COLO668 (cell line): ENCODE results near the gene TGIF1.

Source experiments
- DNase-seq: peaks from one replicate; lab custom pipeline; 2025; ENCODE audit not compliant: unreplicated experiment; lab: John Stamatoyannopoulos, UW

TGIF1 gene

DNA sequence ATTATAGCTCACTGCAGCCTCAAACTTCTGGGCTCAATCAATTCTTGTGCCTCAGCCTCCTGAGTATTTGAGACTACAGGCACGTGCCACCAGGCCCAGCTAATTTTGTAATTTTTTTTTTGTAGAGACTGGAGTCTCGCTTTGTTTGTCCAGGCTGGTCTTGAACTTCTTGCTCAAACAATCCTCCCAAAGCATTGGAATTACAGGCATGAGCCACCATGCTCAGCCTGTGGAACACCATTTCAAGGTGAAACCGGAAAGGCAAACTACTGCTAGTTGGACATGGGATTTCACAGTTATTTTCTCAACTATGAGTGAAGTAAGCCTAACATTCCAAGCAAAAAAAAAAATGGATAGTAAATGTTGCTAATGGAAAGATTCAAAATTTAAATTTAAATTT lies 20.9 kb upstream of the TGIF1 start:
- no peak for DNase-seq

DNA sequence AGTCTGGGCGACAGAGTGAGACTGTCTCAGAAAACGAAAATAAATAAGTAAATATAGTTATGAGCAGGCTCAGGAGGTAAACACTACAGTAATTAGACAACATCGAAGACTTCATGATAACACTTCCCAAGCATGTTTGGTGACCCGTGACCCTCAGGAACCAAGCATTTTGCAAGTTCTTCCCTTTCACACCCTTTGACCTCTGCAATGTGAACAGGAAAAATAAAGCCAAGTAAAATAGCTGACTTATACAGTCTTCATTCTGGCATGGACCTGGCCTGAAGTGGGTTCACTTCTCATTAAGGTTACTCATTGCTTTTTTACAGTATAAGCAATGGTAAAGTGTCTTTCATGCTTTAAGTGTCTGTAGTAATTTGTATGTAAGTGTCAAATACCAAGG lies 15.3 kb upstream of the TGIF1 start:
- no peak for DNase-seq

DNA sequence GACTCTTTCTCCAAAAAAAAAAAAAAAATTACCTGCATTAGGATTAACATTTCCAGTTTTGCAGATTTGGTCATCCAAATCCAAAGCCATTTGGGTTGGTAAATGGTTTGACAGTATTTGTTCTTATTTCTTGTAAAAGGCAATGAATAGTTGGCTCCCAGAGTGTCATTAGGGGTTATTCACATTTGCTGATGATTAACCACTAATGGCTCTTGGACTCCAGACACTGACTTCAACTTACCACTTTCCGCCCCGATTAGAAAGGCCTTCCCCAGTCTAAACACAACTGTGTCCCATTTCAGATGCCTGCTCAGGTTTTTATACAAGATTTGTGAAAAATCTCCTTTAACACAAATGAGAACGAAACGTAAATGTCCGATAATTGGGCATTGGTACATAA lies 9.6 kb upstream of the TGIF1 start:
- no peak for DNase-seq

DNA sequence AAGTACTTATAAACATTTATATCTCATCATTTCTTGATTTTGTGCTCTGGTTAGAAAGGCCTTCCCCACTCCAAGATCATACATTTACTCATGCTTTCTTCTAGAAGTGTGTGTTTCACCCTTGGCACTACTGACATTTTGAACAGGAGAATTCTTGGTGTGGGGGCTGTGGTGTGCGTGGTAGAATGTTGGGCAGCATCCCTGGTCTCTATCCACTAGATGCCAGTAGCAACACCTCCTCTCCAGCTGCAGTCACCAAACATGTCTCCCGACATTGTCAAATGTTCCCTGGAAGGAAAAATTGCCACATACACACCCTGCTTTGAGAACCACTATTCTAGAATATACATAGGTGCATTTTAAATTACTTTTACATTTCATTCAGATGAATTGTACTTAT lies 8.7 kb upstream of the TGIF1 start:
- DNase-seq: no peak

DNA sequence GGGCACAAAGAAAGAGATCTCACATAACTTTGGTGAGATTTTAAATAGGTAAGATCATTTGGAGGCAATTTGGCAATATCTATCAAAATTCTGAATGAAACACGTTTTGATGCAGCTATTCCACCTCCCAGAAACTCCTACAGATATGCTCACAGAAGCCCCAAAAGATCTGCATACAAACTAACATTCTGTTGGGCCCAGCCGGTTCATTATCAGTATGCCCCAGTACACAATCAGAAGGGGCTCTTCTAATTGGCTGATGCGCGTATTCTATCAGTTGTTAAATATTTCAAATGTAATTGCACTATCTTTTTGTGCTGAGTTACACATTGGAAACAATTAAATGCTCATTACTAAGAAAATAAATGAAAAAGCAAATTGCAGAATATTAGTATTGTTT lies 7.1 kb upstream of the TGIF1 start:
- no peak for DNase-seq

DNA sequence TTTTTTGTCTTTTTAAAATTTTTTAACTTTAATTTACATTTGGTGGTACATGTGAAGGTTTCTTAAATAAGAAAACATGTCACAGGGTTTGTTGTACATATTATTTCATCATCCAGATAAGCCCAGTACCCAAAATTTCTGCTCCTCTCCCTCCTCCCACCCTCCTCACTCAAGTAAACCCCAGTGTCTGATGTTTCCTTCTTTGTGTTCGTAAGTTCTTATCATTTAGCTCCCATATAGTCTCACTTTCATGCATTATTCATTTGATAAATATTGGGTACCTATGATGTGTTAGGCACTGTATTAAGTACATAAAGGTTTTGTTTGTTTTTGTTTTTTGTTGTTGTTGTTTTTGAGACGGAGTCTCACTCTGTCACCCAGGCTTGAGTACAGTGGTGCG lies 5.7 kb upstream of the TGIF1 start:
- DNase-seq: no peak

DNA sequence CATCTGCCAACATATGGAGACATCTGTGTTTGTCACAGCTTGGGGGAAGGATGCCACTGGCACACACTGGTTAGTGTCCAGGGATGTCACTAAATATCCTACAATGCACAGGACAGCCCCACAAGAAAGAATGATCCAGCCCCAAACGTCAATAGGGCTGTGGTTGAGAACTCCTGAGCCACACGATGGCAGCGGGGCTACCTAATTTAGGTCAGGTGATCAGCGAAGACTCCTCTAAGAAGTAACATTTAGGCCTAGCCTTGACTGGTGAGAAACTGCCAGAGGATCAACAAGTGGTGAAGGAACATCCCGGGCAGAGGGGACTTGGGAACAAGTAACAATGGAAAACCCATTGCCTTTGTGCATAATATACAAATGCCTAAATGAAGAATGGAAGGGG lies 5.0 kb upstream of the TGIF1 start:
- DNase-seq: no peak

DNA sequence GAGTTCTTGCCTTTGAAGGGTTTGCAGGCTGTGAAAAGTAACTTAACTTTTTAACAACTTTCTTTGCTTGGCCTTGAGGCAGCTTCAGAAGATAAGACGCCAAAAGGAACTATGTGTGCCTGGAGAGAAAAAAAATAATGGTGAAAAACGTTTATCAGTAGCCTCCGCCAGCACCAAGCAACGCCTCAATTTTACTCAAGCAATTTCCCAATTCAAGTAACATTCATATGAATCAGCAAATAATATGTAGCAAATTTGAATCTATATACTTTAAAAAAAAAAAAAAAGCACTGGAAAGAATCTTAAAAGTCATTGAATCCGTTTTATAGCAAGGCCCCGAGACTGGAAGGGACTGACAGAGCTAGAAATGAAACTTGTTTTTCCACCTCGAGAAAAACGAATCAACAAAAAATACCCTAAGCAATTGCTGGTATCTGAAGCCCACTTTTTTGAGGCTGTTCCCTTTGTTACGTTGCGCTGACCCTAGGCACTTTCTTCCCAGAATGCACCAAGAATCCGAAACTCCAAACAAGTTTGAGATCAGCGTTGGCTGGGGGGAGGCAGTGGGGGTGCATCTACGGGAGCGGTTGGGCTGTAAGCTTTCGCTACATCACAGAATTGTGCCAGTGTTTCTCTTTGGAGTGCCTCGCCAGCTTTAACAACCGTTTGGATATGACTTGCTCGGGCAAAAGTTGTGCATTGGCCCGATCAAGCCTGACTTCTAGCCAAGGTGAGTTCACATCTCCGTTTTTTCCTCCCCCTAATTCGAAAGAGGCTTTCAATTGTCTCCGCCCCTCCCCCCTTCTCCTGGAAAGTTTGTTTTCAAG lies 2.7 kb upstream of the TGIF1 start:
- peak; percentile 59 for DNase-seq

DNA sequence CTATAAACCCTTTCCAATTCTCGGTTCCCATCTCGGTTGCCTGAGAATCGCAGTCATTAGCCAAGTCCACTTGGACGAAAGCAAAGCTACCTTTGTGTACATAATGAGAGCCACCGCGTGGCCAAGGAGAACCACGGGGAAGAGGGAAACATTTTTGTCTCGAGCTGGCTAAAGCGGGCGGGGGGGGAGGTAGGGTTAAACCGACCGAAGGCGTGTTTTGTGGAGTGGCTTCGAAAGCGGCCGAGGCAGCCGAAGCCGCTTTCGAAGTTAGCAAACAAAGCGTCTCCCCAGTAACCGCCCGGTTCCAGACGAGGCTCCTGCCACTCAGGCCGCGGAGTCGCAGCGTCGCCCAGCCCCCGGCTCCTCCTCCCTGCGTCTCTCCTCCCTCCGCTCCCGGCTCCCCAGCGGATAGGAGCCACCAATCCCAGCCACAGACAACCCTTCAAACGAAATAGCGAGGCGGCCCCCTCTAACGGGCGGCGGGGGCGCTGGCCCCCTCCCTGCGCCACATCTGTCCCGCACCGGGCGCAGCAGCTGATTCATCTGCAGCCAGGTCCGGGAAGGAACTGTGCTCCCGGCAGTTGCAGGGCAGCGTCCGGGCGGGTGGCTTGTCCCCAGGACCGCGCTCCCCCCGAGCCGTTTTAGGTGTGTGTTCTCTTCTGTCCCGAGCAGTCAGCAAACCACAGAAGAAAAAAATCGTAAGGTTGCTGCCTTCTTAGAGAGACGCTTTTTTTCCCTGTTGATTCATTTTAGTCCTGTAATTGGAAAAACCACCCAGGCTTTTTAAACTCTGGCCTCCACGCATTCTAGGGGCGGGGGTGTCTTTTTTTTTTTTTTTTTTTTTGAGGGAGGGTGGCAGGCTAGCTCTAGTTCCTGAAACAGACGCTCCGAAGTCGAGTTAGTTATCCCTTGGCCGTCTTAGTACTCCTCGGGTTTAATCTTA lies 1.8 kb upstream of the TGIF1 start:
- DNase-seq: peak; percentile 99

DNA sequence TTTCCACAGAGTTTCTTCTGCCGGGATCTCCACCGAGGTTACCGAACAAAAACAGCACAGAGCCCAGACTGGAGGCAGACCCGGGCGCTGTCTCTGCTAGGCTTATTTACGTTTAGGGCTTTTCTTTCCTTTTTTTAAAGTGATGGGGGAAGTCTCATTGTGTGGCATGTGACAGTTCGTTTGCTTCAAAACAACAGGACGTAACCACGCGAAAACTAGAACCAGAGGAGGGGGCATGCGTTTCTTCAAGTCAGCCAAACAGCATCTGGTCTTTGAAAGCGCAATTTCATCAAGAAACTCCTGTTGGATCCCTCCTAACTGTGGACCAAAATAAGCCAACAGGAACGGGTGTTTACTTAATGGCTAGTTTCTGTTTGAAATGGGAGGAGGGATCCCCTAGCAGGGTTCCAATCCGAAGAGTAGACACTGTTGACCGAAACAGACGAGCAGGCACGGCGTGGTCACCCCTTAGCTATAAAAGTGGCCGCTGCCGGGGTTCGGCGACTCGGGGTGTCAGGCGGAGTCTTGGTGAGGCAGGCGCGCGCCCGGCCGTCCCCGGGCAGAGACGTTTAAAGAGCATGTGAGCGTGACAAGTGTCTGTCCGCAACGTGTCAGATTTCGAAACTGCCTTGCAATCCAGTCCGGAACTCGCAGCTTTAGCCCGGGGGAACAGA lies 997 bp upstream of the TGIF1 start:
- DNase-seq: peak; percentile 87

DNA sequence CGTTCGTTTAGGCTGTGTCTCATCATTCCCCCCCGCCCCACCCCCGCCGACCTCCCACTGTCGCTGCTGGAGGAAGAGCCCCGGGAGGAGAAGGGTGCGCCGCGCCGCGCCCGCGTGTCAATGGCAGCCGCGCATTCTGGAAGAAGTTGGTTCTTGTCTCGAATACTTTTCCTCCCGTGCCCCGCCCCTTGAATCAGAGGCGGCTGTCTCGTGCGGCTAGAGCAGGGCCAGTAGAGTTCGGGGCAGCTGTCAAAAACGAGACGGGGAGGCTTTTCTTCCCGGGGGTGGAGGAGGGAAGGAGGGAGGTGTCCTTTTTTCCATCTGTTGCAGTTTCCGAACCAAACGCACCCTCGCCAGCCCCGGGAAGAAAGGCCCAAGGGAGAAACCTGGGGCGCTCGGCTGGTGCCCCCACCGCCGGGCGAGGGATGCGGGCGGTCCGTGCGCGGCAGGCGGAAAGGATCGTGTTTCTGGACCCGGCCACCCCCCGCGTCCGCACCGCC lies 410 bp upstream of the TGIF1 start:
- DNase-seq: no peak

DNA sequence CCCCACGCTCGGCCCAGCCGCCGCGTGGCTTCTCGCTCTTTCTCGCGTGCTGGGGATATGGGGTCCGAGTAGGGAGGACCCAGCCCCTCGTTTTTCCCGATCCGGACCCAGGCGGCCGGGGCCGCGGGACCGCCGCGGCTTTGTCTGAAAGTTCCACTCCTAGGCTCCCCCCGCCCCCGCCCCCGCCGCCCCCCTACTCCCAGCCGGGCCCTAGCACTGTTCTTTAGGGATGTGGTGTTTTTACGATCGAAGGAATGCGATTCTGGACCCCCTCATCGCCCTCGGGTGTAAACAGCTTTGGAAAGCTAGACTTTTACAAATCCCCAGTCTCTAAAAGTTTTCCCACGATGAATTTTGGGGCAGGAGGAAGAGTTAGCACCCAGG lies 819 bp downstream of the TGIF1 start:
- DNase-seq: no peak

DNA sequence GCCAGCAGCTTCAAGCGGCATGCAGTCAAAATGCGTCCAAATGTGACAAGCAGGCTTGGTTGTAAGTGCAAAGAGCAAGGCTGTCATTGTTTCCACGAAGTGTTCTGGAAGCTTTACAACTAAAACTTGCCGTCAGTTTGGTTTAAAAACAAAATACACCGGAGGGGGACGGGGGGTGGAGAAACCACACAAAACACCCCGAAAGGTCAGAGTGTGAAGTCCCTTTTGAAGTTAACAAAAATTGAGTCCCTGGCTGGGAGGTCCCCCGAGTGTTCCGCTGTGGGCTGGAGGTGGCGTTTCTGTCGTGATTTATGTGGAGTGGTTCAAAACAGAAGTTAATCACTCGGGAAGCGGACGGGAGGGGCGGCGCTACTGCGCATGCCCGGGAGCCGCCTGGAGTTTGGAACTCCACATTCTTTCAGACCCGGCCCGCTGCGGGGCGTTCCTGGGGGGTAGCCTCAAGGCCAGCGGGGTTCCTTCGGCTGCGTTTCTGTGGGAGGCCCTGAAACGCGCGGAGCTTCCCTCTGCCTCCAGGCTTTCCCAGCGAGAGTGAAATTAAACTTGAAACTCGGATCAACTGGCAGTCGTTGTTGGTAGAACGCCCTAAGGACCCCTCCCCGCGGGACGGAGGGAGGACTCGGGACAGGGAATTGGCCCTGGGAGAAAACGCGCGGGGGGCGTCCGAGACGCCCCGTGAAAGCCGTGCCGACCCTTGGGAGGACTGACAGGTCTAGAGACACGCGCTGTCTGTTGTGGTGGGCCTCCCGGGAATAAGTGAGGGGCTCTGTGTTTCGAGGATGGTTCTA lies 1.4 kb downstream of the TGIF1 start:
- DNase-seq: peak; percentile 88

DNA sequence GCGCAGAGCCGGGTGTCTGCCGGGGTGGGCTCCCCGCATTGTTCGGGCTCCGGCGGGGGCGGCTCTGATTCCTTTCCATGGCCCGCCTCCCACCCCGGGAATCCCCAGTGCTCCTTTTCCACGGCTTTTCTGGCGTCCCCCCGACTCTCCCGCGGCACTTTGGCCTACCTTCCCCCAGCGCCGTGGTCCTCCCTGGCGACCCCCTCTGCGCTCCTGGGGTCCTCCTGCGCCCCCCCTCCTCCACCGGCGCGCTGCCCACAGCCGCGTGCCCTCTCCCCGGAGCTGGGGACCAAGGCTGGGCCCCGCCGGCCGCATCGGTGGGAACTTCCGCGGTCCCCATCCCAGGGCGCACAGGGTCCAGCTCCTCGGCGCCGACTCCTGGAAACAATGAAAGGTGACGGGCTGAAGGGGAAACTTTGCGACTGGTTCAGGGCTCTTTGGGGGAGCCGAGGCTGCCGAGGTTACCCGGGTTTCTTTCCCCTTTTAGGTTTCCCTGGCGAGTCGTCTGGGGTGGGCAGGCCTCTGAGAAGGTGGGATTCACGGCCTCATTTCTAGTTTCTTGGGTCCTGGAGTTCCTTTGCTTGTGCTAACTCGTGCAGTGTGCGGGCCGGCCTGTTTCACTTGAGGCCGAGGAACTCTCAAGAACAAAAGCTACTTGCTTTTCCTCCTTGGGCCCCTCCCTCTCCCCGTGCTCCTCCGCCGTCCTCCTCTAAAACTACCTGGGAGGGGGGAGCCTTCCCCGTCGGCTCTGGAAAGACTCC lies 2.2 kb downstream of the TGIF1 start:
- DNase-seq: peak; percentile 75

DNA sequence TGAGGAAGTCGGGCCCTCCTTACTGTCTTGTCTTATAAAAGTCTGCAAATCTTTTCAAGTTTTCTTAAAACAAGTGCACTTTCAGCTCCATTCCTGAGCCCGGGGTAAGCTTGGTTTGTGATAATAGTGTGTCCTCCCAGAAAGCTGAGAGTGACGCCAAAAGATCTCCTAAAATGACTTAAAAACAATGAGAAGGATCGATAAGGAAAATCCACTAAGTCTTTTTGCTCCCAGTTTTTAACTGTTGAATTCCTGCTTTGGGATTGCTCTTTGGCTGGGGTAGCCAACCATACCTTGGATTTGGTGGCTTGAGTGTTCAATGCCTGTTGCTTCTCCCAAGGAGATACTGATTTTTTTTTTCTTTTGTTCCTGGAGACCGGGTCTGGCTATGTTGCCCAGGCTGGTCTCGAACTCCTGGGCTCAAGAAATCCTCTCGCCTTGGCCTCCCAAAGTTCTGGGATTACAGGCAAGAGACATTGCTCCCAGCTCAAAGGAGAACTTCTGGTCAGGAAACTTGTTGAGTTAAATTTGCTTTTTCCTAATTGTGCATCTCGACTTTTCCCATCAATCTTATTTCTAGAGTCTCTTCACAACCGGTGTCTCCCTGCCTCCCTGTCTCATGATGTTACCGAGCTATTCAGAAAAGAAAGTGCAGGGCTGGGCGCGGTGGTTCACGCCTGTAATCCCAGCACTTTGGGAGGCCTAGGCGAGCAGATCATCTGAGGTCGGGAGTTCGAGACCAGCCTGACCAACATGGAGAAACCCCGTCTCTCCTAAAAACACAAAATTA lies 3.0 kb downstream of the TGIF1 start:
- DNase-seq: no peak

DNA sequence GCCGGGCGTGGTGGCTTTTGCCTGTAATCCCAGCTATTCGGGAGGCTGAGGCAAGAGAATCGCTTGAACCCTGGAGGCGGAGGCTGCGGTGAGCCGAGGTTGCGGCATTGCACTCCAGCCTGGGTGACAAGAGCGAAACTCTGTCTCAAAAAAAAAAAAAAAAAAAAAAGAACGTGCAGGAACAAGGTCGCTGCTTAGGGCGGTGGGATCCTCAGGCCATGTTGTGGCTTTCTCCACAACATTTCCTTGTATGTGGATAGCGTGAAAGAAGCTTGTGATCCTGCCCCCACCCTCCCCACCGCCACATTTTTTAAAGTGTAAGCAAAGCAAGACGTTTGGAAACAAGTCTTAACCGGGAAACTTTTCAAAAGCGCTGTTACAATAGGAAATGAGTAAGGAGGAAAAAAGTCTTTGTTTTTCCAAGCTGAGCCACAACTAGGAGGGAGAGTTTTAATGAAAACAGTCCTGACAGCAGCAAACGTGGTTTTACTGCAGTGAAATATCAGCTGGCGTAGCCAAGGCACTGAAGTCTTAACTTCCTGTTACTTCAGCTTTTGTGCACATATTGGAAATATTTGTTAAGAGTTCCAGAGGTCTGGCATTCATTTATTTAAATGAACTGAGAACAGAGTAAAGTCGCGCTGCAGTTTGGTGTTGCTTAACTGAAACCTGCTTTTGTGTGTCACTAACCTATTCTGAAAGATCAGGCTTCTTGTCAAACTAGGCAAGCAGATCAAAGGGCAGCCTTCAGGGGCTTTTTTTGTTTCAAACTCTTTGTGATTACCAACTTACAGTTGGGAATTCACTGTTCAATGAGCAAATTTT lies 3.8 kb downstream of the TGIF1 start:
- no peak for DNase-seq

DNA sequence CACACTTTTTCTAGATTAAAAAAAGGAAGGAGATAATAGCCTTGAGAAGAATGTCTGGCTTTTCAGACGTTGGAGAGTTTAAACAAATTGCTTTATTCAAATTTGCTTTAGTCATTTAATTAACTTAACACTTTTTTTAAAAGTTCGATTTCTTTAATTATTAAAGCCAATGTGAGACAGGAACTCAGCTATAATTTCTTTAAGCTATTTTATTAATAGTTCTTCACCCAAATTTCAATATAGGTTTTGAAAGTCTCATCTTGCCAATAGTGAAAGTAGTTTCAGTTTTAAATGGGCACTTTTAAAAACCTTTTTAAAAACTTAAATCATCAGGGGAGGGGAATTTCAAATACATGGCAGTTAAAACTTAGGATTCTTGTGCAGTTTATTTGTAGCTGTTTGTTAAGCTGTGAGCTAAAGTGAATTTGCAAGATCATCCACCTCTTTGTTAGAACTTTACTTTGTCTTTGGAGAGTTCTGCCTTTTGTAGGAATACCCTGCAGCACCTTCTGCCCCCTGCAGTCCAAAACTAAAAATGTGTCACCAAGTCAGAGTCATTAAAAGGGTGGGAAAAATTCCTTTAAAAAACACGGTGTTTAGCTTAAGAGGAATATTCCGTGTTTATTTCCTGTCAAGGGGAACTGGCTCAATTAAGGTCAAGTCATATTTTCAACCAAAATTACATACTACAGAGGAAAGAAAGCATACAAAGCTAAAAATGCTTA lies 4.6 kb downstream of the TGIF1 start:
- peak; percentile 44 for DNase-seq
